HG02884 (cell line): Measurements from ENCODE around the gene ZBTB7A.
"Not testable (repeated sequence)": the region's sequence is repeated elsewhere in the genome, so short reads cannot be mapped to it uniquely, and the experiment has no call there.

ENCODE experiments used
- ATAC-seq: cut with Tn5 transposase; IDR thresholded peaks from one replicate; pipeline ENCODE4 v1.9.1; 2021; ENCODE audit warnings: mild to moderate bottlenecking, moderate library complexity; ENCODE audit not compliant: unreplicated experiment

ZBTB7A gene

DNA sequence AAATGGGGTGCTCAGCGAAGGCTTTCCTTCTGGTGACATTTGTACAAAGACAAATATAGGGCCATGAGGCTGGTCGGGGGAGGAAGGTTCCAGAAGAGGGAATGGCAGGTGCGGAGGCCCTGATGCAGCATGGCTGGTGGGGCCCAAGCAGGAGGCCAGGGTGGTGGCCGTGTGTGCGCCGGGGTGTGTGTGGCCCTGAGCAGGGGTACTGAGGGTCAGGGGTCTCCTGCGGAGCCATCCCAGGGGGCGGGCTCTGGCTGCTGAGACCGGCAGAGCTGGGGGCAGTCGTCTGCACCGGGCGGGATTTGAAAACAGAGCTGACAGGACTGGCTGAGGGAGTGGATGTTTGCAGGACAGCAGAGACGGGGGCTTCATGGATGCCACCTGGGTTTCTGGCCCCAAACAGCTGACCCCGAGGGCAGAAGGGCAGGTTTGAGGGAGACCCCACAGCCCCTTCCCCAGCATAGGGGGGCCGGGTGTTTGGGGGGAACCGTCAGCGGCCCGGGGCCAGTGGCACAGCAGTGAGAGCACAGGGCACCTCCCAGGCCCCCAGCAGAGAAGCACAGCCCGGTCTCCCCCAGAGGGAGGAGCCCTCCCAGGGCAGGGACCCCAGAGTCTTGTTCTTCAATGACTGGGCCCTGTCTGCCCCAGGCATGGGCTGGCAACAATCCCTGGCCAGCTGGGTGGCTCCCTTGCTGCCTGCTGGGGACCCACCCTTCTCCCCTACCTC is 47.8 kb downstream of the ZBTB7A start:
- ATAC-seq: no peak

- ATAC-seq: no peak
Measured at GRCh38 chr19:4018140-4018613, 48.5 kb downstream of the ZBTB7A start.

DNA sequence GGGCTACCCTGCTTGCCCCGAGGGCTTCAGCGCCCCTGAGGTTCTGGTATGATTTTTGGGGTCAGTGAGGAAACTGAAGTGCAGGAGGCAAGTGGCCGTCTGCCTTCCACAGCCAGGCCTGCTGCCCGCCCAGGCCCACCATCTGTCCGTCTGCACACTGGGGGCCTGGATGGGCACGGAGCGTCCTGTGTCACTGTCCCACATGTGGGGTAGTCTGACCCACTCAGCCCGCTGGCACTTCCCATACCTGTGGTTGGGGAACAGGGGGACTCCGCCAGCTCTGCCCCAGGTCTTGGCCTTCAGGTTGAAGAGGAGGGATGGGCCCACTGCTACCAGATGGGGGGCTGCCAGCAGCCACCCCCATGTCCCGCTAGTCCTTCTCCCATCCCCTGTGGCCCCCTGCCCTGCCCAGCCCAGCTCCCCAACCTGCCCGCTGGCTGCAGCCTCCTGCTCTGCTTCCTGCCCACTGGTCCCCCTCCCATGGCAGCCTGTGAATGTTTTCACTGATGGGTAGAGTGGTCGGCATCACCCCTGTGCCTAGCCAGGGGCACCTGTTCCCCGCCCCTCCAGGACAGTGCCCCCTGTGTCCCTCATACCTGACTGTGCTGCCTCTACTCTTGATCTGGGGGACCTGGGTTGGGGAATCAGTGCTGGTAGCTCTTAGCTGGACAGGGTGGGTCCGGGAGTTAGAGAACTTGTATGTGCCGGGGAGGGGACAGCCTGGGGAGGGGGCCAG is 49.6 kb downstream of the ZBTB7A start:
- ATAC-seq: no peak

DNA sequence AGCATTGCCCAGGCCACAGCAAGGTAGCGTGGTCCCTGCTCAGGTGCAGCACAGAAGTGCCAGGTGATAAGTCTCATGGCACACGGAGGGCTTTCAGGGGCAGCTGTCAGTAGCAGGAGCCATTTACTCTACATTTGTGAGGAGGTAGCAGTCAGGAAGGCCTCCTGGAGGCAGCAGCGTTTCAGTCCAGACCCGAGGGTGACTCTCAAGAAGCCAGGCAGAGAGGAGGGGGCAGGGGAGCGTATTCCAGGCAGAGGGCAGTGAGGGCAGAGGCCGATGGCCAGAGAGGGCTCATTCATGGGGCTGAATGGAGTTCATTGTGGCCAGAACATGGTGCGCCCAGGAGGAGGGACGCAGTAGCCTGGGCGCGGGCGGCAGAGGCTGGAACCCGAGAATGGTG is 50.2 kb downstream of the ZBTB7A start:
- ATAC-seq: no peak

DNA sequence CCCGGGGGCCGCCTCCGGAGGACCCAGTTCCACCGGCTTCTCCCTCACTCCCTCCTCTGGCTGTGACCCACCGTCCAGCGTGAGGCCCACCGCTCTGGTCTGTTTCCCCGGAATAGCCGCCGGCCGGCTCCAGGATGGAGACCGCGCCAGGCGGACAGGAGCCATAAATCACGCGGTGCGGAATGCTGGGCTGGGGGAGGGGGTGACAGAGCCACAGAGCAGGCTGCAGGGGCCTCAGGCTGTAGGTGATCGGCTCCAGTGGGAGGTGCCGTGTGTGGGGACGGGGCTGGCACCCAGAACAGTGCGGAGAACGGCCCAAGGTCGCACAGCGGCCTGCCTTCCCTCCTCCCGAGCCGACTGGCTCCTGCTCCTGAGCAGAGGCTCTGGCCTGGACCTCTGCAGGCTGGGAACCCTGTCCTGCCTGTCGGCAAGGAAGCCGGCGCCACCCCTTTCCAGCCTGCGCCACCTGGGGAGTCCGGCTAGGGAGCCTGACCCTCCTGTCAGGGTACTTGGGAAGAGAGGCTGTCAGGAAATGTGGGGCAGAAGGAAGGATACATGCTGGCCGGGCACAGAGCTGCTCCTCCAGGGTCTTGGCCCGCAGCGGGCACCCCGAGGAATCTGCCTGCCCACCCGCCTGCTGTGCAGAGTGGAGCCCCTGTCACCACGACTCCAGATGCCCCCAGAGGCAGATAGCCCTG is 50.8 kb downstream of the ZBTB7A start:
- ATAC-seq: no peak

- no peak for ATAC-seq
Measured at GRCh38 chr19:4014541-4015491, 51.9 kb downstream of the ZBTB7A start.

GRCh38 chr19:4013886-4014540 is 52.7 kb downstream of the ZBTB7A start:
- no peak for ATAC-seq

DNA sequence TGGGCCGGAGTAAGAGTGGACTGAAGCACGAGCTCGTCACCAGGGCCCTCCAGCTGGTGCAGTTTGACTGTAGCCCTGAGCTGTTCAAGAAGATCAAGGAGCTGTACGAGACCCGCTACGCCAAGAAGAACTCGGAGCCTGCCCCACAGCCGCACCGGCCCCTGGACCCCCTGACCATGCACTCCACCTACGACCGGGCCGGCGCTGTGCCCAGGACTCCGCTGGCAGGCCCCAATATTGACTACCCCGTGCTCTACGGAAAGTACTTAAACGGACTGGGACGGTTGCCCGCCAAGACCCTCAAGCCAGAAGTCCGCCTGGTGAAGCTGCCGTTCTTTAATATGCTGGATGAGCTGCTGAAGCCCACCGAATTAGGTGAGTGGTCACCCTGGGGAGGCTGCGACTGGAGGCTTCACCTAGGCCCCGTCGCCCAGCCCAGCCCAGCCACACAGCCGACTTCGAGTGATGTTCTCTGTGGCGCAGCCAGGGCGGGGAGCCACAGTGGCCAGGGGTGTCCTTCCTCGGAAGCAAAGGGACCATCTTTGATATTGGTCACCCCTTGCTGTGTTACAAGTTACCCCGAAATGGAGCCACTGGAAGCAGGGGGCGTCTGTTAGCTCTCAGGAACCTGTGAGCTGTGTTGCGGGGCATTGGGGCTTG is 53.6 kb downstream of the ZBTB7A start:
- ATAC-seq: no peak

GRCh38 chr19:4012092-4012974 is 54.4 kb downstream of the ZBTB7A start:
- ATAC-seq: no peak

GRCh38 chr19:4011430-4011829 is 55.3 kb downstream of the ZBTB7A start:
- not testable (repeated sequence) for ATAC-seq

- ATAC-seq: no peak
Measured at GRCh38 chr19:4010808-4011110, 55.9 kb downstream of the ZBTB7A start.

DNA sequence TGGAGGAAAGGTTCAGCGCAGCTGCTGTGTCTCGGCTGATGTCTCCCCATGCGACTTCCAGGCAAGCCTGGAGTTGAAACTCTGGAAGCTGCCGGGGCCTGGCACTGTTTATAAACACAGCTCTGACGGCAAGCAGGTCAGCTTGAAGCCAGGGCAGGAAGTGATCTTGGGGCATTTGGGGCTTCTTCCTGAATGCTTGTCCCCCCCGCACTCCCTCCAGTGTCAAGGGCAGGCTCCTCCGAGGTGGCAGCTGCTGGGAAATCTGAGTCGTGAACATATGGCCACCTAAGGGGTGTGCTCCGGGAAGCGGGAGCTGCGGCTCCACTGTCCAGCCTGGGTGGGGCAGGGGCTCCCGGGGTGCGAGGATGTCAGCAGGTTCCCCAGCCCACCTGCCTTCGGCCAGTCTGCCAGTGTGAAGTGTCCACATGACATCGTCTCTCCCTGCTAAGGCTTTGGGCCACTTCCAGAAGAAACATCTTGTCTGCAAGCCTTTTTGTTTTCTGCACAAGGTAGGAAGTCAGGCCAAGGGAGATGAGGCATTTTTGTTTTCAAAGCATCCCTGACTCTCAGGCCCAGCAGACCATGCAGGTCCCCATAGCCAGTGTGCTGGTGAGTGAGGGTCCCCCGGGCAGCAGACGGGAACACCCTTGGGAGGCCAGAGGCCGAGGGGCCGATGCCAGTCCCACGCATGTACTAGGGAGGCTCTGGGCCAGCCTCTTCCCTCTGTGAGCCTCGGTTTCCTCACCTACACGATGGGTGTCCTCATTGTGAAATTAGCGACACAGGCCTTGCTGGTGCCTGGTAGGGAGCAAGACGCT is 56.5 kb downstream of the ZBTB7A start:
- ATAC-seq: no peak

- no peak for ATAC-seq
Measured at GRCh38 chr19:4007836-4008539, 58.7 kb downstream of the ZBTB7A start.

DNA sequence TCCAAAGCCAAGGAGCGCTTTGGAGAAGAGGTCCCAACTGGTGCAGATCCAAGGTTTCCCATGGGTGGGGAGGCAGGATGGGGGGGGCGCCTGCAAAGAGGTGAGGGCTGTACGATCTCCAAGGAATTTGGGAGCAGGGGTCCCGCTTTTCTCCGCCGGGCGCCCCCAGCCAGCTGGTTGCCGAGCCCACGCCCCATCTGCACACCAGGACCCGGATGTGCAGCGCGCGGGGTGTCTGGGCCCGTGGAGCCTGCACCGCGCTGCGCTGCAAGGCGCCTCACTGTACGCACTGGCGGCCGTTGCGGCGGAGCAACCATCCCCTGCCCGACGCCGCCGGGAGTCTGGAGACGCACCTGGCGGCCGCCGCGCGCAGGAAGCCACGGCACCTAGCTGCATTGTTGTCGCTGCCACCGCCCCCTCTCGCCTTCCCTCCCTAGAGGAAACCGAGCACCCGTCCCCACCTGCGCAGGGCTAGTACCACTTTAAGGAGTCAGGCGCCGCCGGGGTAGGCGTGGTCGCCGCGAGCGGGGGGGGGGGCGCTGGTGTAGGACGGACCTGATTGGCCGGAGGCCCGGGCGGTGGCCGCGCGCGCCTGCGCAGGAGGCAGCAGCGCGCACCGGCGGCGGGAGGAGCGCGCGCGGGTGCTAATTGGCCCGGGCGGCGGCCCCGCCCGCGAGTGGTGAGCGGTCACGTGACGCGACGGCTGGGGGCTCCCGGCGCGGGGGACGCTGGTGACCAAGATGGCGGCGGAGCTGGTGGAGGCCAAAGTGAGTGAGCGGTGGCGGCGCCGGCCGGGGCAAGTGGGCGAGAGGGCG is 59.5 kb downstream of the ZBTB7A start, which contains the start of gene PIAS4:
PIAS4 (plus strand) TSS at position 716 of the 815 bp plus-strand sequence; CDS start at position 741, 25 bp downstream.
- peak; percentile 77 for ATAC-seq

- not testable (repeated sequence) for ATAC-seq
Measured at GRCh38 chr19:4005436-4005835, 61.3 kb downstream of the ZBTB7A start.

- not testable (repeated sequence) for ATAC-seq
Measured at GRCh38 chr19:4000798-4001197, 65.9 kb downstream of the ZBTB7A start.
